Stimulated activated CD8-positive, alpha-beta memory T cell treated with anti-CD3 and anti-CD28 coated beads, Interleukin-12 subunit alpha, Interleukin-12 subunit beta, amount 100 ng/mL, for 4 hours (primary cell): ENCODE results near the gene SKA1.

ENCODE experiments used
- DNase-seq: peaks from one replicate; pipeline ENCODE4 v3.0.0-alpha.2; 2020; ENCODE audit warnings: low read depth

Gene SKA1, protein sequence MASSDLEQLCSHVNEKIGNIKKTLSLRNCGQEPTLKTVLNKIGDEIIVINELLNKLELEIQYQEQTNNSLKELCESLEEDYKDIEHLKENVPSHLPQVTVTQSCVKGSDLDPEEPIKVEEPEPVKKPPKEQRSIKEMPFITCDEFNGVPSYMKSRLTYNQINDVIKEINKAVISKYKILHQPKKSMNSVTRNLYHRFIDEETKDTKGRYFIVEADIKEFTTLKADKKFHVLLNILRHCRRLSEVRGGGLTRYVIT

DNA sequence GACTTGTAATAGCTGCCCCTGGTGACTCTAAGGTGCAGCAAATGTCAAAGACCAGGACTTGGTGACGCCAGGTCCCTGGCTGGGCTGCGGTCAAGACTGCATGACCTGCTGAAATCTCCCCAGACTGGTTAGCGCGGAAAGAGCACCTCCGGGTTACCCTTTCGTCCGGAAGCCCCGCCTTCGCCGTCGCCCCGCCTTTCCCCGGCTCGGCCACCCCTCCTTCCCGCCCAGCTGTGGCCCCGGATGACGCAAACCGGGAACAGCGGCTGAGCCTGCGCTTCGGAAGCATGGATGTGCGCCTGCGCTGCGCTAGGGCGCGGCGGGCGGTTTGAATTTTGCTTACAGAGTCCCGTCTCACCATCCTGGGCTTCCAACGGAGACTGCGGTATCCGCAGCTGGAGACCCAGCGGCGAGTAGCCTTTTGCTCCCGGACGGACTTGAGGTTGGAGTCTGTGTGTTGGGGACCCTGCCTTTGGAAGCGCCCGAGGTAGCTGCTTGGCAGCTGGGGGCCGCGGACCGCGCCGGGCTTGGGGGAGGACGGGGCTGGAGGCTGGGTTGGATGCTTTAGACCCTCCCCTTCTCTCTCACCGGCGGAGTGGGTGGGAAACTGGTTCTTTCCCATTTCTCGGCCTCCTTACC is at the start of gene SKA1:
Gene SKA1 (plus strand): TSS at position 294 of the 639 bp plus-strand sequence. CDS start 785 bp downstream, outside the sequence.
- DNase-seq: peak; percentile 85

DNA sequence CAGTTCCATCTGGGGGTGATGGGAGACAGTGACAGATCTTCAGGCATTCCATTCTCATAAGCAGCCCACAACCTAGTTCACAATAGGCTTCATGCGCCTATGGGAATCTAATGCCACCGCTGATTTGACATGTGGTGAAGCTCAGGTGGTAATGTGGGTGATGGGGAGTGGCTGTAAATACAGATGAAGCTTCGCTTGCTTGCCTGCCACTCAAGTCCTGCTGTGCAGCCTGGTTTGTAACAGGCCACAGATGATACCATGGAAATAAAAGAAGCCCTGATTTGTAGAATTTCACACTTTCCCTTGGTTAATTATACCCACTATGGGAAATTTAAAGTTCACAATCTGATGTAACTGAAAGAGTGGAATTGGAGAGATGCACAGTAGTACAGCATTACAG is 46.9 kb upstream of the SKA1 start:
- no peak for DNase-seq

DNA sequence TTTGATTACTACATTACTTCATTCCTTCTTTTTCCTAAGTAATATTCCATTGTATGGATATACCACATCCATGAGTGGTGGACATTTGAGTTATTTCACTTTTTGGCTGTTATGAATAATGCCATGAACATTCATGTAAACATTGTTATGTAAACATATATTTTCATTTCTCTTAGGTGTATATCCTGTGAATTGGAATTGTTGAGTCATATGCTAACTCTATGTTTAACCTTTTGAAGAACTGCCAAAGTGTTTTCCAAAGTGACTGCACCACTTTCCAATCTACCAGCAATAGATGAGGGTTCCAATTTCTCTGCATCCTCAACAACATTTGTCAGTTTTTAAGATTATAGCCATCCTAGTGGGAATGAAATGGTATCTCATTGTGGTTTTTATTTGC is 44.7 kb upstream of the SKA1 start:
- no peak for DNase-seq

DNA sequence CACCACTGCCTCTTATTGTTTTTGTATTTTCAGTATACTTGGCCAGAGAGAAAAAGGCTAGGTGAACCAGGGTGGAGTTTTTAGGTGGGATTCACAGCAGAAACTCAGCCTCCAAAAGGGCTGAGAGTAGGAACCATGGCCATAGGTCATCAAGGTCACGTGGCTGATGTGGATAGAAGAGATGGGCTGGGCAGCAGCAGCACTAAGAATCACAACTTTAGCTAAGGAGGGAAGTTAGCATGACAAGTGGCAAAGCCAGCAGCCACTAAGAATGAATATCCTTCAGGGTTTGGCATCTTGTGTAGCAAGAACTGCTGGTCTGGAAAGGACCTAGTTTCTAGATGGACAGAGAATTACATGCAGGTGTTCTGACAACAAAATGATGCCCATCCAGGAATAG is 43.2 kb upstream of the SKA1 start:
- DNase-seq: no peak

DNA sequence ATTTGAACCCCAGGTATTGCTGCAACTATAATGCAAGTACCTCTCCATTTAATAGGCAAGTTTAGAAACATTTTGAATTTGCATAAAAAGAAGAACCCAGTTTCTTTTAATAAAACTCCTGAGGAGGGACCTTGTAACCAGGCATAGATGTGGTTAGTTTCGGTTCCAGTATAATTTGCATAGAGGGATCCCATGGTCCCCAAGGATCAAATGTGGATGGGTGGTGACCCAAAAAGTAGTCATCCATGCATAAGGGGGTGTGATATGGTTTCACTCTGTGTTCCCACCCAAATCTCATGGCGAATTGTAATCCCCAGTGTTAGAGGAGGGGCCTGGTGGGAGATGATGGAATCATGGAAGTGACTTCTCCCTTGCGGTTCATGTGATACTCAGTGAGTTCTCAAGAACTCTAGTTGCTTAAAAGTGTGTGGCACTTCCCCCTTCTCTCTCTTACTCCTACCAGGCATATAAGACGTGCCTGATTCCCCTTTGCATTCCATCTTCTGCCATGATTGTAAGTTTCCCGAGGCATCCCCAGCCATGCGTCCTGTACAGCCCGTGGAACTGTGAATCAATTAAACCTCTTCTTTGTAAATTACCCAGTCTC is 40.2 kb upstream of the SKA1 start:
- no peak for DNase-seq

- DNase-seq: no peak
These were observed 36.7 kb upstream of the SKA1 start for GRCh38 chr18:50338122-50338521.

DNA sequence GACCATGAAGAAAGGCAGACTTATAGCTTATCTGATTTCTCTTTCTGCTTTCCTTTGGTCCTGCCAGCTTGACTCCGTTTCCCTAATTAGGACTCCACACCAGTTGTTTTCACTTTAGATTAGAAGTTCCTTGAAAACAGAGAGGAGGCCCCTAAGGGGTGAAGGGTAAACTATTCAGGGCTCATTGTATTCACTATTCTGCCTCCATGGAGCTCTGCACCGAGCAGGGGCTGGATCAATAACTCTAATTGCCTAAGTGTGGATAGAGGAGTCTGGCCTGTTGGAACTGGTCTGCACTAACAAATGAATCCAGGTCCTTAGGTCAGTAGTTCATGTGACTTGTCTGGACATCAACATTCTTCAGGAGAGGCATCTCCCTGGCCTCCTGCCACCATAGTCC is 36.1 kb upstream of the SKA1 start:
- DNase-seq: no peak

GRCh38 chr18:50340078-50340477 is 34.8 kb upstream of the SKA1 start:
- DNase-seq: no peak

- DNase-seq: no peak
These were observed 33.4 kb upstream of the SKA1 start for GRCh38 chr18:50341443-50341842.

DNA sequence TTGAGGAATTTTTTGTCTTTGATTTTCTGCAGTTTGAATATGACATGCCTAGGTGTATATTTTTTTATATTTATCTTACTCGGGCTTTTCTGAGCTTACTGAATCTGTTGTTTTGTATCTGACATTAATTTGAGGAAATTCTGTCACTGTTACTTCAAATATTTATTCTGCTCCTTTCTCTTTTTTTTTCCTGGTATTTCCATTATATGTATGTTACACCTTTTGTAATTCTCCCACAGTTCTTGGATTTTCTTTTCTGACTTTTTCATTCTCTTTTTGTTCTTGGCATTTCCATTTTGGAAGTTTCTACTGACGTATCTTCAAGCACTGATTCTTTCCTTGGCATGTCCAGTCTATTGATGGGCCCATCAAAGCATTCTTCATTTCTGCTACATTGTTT is 24.1 kb upstream of the SKA1 start:
- no peak for DNase-seq

DNA sequence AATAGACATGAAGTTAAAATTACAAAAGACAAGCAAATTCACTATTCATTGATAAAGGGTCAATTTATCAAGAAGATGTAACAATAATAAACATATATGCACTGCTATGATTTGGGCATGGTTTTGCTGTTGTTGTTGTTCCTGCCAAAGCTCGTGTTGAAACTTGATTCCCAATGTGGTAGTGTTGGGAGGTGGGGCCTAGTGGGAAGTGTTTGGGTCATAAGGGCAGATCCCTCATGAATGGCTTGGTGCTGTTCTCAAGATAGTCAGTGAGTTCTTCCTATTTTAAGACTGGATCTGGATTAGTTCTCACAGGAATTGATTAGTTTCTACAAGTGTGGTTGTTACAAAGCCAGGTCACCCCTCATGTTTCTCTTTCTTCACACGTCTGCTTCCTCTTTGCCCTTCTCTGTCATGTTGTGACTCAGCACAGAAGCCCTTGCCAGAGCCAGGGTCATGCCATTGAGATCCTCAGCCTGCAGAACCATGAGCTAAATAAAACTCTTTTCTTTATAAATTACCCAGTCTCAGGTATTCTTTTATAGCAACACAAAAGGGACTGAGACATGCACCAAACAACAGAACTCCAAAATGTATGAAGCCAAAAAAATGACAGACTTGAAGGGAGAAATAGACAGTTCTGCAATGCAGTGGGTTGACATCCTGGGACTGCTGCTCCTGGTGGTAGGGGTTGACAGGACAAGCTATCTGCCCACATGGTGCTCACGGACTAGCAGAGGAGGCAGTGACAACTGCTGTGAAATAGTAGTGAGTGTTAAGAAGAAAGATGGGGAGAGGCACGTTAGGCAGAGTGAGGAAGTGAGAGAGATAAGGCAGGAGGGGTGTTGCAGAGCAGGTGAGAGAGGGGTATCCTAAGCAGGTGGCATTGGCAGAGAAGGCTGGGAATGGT is 18.6 kb upstream of the SKA1 start:
- DNase-seq: no peak

DNA sequence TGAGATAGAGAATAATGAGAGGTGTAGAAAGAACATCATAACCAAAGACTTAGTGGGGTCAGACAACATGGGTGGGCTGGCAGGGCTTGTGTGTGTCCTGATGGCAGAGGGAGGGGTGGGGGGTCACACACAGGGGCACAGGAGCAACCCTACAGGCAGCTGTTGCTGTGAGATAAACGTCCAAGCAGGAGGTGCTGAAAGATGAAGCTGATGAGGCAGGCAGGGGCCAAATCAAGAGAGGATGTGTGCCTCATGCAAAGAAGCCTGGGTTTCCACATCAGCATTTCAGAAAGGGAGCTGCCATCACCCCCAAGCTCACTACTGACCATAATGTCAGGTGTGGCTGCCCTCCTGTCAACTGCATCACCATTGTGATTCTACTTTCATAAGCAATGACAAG is 16.0 kb upstream of the SKA1 start:
- no peak for DNase-seq

GRCh38 chr18:50359806-50360205 is 15.0 kb upstream of the SKA1 start:
- no peak for DNase-seq

DNA sequence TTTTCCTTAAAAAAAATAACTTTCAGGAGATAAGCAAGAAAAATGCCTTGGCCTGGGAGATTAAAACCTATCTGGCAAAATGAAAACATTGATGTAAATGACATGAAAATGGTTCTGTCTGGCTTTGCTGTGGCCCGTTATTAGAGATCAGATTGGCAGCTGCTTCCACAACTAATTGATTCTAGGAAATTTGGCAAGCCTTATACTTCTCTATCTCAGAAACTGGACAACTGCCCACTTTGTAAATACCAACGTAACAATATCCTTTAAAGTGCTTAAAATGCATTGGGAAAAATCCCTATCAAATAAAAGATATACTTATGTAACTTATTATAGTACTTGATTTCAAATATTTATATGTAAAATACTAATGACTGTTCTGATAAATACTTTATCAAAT is 14.2 kb upstream of the SKA1 start:
- no peak for DNase-seq

- DNase-seq: no peak
These were observed 5.2 kb upstream of the SKA1 start for GRCh38 chr18:50369672-50370071.

DNA sequence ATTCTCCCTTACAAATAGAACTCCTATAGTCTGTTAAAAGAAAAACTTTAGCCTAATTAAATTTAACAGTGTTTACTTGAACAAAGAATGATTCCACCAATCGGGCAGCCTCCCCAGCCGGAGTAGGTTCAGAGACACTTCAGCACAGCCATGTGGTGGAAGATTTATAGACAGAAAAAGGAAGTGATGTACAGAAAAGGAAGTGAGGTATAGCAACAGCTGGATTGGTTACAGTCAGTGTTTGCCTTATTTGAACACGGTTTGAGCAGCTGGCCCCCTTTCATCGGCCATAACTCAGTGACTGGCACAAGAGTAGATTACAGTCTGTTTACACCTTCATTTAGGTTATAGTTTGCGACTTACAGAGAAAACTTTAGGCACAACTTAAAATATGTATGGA is 2.1 kb upstream of the SKA1 start:
- DNase-seq: no peak

DNA sequence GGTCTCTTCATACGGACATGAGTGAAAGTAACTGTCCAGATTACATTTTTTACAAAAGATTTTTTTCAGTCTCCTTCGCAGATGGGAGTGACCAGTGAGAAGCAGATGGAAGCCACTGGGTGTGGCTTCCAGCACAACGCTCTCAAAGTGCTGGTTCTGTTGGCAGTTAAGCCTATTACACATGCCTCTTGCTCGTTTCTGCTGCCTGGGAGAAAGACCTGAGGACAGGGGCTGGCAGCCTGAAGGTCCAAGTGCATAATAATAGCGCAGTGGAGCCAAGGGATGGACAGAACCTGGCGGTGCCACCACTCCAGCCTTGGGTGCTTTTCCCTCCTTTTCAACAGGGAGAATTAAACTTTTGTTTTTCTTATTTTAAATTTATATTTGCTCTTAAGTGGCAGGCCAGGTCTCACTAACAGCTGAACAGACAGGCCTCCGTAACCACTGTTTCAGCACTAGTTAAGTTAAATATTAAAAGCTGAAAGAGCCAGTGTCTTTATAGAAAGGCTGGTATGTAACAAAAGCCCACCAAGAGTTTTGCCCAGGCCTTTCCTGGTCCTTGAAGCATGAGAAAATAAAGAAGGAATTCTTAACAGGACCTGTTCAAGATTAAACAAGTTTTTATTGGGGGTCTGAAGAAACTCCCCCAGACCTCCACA is 1.2 kb upstream of the SKA1 start:
- no peak for DNase-seq

- DNase-seq: no peak
These were observed 560 bp upstream of the SKA1 start for GRCh38 chr18:50374220-50374752.

DNA sequence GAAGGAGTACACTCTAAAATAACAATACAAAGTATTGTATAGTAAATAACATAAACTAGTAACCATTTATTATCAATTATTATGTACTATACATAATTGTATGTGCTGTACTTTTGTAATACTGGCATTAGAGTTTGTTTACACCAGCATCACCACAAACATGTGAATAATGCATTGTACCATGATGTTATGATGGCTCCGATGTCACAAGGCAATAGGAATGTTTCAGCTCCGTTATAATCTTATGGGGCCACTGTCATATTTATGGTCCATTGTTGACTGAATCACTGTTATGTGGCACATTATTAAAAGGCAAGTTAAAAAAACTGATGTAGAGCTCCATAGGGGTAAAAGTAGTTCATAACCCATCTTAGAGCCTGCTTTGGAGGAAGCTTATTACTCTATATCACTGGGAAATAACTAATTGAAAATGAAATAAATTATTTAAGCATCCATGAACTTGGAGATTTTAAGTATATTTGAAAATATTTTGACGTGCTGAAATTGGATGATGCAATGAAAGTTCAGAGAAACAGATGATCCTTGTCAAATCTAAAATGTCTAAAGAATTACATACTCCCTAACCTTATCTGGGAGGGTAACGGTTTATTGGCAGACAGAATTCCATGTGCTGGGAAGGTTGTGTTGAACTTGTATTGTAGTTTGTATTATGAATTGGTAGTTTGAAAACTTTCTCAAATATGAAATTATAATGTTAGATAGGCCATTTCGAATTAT is 2.4 kb downstream of the SKA1 start:
- DNase-seq: no peak

- DNase-seq: no peak
These were observed 14.1 kb downstream of the SKA1 start for GRCh38 chr18:50388988-50389387.

DNA sequence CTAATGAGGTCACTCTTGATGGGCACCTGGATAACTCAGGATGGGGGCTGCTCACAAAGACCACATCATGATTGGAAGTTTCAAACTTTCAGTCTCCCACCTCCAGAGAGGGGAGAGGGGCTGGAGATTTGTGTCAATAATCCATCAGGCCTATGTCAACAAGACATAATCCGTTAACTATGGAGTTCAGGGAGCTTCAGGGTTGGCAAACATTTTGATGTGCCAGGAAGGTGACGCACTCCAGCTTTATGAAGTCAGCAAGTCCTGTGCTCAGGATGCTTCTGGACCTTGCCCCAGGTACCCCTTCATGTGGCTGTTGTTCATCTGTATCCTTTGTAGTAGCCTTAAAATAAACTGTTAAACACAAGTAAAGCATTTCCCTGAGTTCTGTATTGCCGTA is 19.0 kb downstream of the SKA1 start:
- DNase-seq: no peak
